Measurements from ENCODE around the gene RUNX1.
A peak's percentile ranks its signal among the peaks of the same experiment; 100 is the strongest.

Gene RUNX1

GRCh38 chr21:35048706-35049617 lies at the start of gene RUNX1:
TSS of gene RUNX1 (minus strand) at chr21:35049302.
- DNase-seq, result peak; percentile 86

- no peak for DNase-seq
Observed at GRCh38 chr21:35097525-35097924, 48.4 kb upstream of the RUNX1 start.

DNA sequence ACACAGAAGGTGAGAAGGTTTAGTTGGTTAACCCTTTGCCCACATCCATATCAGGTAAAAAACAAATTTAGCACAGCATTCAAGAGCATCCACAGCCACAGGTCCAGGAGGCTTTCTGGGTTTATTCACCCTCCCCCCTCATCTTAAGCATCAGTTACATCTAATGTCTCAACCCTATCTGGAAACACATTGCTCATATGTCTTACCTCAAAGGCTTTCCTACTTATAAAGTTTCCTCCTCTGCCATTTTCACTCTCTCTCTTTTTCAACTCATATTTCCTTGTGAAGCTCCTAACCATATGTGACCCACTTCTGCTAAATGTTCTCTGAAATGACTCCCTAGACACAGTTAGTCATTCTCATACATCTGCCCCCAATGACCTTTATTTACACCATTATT lies 47.9 kb upstream of the RUNX1 start:
- DNase-seq, result peak; percentile 37

- DNase-seq, result peak; percentile 26
Observed at GRCh38 chr21:35095859-35096291, 46.8 kb upstream of the RUNX1 start.

GRCh38 chr21:35093514-35093913 lies 44.4 kb upstream of the RUNX1 start:
- no peak for DNase-seq

DNA sequence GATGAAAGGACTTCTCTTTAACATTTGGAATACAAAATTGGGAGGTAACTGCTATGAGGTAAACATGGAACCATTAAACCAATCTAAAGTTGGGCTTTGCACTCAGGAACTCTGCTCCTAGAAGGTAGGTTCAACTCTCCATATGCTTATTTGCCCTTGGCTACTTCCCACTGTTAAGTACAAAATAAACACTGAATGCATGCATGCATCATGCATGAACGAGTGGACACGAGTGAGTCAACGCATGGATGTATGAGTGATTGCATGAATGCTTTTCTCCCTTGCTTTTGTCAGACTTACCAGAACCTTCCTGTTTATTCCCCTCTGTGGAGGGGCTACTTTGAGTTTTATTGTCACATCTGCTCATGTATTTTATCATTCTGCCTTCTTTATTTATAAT lies 42.4 kb upstream of the RUNX1 start:
- DNase-seq, result no peak

DNA sequence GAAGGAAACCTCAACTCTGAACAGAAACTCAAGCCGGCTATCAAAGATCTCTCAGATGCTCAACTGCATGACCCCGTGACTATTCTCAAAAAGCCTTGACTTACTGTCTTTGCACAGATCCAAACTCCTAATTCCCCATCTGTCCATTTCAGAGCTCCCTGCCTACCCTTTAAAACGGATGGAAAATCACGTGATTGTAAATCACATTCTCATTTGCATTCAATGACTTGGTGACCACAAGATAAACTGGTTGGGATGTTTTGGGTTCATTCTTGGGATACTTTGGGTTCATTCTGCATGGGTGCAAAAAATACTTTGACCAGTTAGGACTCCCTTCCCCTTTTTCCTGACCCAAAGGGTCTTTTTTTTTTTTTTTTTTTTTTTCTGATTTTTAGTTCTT lies 41.3 kb upstream of the RUNX1 start:
- DNase-seq, result no peak

GRCh38 chr21:35088319-35088771 lies 39.2 kb upstream of the RUNX1 start:
- no peak for DNase-seq

- no peak for DNase-seq
Observed at GRCh38 chr21:35086357-35086756, 37.3 kb upstream of the RUNX1 start.

GRCh38 chr21:35084869-35085268 lies 35.8 kb upstream of the RUNX1 start:
- DNase-seq, result no peak

DNA sequence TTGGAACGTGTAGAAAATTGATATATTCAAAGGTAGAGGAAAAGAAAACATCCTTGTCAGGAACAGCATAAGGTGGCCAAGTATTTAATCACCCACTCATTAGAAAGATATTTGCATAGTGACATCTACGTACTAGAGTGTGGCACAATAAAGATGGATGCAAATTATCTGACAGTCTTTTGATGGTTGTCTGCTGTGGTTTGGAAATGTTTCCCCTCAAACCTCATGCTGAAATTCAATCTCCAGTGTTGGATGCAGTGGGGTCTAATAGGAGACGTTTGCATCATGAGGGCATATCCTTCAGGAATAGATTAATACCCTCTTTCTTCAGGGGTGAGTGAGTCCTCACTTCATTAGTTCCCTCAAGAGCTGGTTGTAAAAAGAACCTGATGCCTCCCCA lies 34.1 kb upstream of the RUNX1 start:
- no peak for DNase-seq

DNA sequence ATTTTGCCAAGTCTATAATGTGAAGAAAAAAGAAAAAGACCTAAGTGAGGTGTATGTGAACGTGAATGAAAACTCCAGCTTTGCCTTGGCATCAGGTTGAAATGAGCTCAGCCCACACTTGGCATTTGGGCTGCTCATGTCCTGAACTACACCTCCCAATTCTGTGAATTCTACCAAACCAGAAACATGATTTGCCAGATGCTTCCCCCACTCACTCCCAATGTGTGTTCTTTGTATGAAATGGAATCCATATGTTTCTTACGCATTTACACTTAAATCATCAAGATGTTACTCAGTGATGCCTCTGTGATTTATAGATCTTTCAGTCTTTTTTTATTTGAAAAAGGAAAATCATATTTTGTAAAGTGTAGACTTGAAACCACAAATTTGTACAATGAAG lies 32.8 kb upstream of the RUNX1 start:
- no peak for DNase-seq

- no peak for DNase-seq
Observed at GRCh38 chr21:35079181-35079580, 30.1 kb upstream of the RUNX1 start.

DNA sequence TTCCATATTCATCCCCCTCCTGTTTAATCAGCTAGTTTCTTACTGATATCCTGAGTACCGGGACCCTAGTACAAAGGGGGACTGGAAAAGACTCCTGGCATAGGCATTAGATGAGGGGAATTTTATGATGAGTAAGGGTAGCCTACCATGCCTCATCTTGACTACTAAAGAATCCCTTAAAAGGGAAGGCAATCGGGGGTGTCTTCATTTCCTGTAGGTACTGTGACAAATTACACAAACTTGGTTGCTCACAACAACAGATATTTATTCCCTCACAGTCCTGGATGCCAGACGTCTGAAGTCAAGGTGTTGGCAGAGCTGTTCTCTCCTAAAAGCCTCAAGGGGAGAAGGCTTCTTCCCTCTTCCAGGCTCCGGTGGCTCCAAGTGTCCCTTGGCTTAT lies 28.9 kb upstream of the RUNX1 start:
- no peak for DNase-seq

DNA sequence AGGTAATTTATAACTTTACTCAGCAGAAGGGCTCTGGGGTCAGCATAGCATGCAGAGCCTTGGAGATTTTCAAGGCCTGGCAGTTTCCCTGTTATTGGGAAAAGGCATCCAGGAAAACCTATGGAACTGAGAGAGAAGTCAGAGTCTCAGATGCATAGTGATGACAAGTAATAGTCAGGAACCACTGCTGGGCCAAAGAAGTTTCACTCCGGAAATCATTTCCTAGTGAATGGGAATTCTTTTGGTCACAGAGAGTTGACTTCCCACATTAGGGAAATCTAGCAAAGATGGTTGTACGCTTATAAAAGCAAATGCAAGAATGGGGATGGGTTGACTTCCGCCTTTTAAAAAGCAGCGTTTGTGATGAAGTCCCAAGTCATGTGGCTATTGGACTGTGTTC lies 28.4 kb upstream of the RUNX1 start:
- no peak for DNase-seq

- DNase-seq, result no peak
Observed at GRCh38 chr21:35075546-35075945, 26.4 kb upstream of the RUNX1 start.

DNA sequence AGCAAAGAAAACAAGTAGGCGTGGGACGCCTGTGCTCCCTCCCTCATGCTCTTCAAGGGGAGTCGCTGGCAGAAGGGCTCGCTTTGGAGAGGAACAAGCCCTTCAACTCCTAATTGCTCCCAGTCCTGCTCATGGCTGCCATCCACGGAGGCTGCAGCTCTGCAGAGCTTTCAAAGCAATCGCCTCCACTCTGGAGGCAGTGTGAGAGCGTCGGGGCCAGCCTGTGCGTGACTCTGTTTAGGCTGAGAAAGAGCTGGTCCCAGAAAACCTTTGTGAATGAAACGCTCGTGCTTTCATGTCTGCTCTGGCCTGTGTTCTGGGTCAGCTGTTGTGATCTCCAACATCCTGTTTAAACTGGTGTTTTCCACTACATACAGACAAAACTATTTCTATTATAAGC lies 23.9 kb upstream of the RUNX1 start:
- DNase-seq, result no peak

GRCh38 chr21:35072557-35072956 lies 23.5 kb upstream of the RUNX1 start:
- no peak for DNase-seq

GRCh38 chr21:35071347-35071746 lies 22.2 kb upstream of the RUNX1 start:
- no peak for DNase-seq

- DNase-seq, result no peak
Observed at GRCh38 chr21:35070436-35070835, 21.3 kb upstream of the RUNX1 start.

GRCh38 chr21:35066824-35067223 lies 17.7 kb upstream of the RUNX1 start:
- no peak for DNase-seq

GRCh38 chr21:35063428-35064172 lies 14.5 kb upstream of the RUNX1 start:
- DNase-seq, result no peak

- DNase-seq, result no peak
Observed at GRCh38 chr21:35062016-35062415, 12.9 kb upstream of the RUNX1 start.

- DNase-seq, result no peak
Observed at GRCh38 chr21:35059742-35060141, 10.6 kb upstream of the RUNX1 start.
